Thymus (tissue), 14 donors: ENCODE data around the gene RNF208. TPM values are rescaled to one million over a fixed set of nuclear protein-coding genes. Genes with fewer than 3 reads are reported as not detected.

Experiments
- DNase-seq, 9 donors: peaks; one replicate each; pipeline ENCODE4 v3.0.0-alpha.2; 2013; ENCODE audit warnings: low spot score in 9 of 9, low read depth in 6 of 9, missing footprints in 1 of 9
- H3K27ac ChIP-seq, 2 donors: one replicate each; pipeline ENCODE4 v1.5.1; 2013; ENCODE audit warnings: control low read depth in 1 of 2, low read depth in 1 of 2, low read length in 1 of 2, mild to moderate bottlenecking in 1 of 2, moderate library complexity in 1 of 2
- H3K27me3 ChIP-seq, 2 donors: one replicate each; pipeline ENCODE4 v1.5.1; 2013; ENCODE audit warnings: low read length in 1 of 2; ENCODE audit not compliant: control insufficient read depth in 2 of 2, insufficient read depth in 1 of 2
- H3K36me3 ChIP-seq, 2 donors: one replicate each; pipeline ENCODE4 v1.5.1; 2013; ENCODE audit warnings: low read length in 1 of 2, mild to moderate bottlenecking in 1 of 2, moderate library complexity in 1 of 2; ENCODE audit not compliant: control insufficient read depth in 2 of 2, insufficient read depth in 2 of 2
- H3K4me1 ChIP-seq, 2 donors: one replicate each; pipeline ENCODE4 v1.5.1; 2013; ENCODE audit warnings: low read length in 2 of 2; ENCODE audit not compliant: control insufficient read depth in 2 of 2, insufficient read depth in 2 of 2
- H3K4me3 ChIP-seq, 2 donors: one replicate each; pipeline ENCODE4 v1.5.1; 2013; ENCODE audit warnings: low read length in 2 of 2, control low read depth in 1 of 2, mild to moderate bottlenecking in 1 of 2
- H3K9me3 ChIP-seq, 2 donors: one replicate each; pipeline ENCODE4 v1.5.1; 2013; ENCODE audit warnings: low read length in 1 of 2, mild to moderate bottlenecking in 1 of 2; ENCODE audit not compliant: control insufficient read depth in 2 of 2, insufficient read depth in 1 of 2
- WGBS: extraction: QIAGEN DNeasy Blood & Tissue Kit; methylation state at CpG from one replicate; pipeline ENCODE4 v1.1.7; 2013; 5-methylcytosine and 5-hydroxymethylcytosine counted together
- long read RNA-seq, 10 donors: transcript quantifications; one replicate each; lab custom pipeline, GENCODE V29; 2026
- polyA plus RNA-seq: library from polyadenylated mRNA; stranded (reverse); fragments of 200-250 nt; gene quantifications from one replicate; pipeline ENCODE4 v1.2.3, GENCODE V29; 2013
- total RNA-seq: library from RNA; stranded (reverse); fragments of 120-200 nt; gene quantifications from one replicate; pipeline ENCODE4 v1.2.4, GENCODE V29; 2013
- donor health status: healthy.

RNF208 gene, protein sequence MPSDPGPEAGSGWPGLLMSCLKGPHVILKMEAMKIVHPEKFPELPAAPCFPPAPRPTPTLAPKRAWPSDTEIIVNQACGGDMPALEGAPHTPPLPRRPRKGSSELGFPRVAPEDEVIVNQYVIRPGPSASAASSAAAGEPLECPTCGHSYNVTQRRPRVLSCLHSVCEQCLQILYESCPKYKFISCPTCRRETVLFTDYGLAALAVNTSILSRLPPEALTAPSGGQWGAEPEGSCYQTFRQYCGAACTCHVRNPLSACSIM
- 0.09 TPM for total RNA-seq
- polyA plus RNA-seq = 5.3 TPM
- long read RNA-seq, donor 1 = 0 reads
- long read RNA-seq, donor 2 = 0 reads
- long read RNA-seq, donor 3, partial matches to known transcripts = 0 of 2 reads
- long read RNA-seq, donor 3, other reads (novel, unspliced or antisense) = 0 of 2 reads
- long read RNA-seq, donor 4, partial matches to known transcripts = 0 of 1 reads
- long read RNA-seq, donor 4, other reads (novel, unspliced or antisense) = 0 of 1 reads
- long read RNA-seq, donor 5, partial matches to known transcripts = 0 of 3 reads
- long read RNA-seq, donor 5, other reads (novel, unspliced or antisense) = 0 of 3 reads
- long read RNA-seq, donor 6 = 0 reads
- long read RNA-seq, donor 7, partial matches to known transcripts = 0 of 1 reads
- long read RNA-seq, donor 7, other reads (novel, unspliced or antisense) = 0 of 1 reads
- long read RNA-seq, donor 8, partial matches to known transcripts = 0 of 1 reads
- long read RNA-seq, donor 8, other reads (novel, unspliced or antisense) = 0 of 1 reads
- long read RNA-seq, donor 9 = 0 reads
- long read RNA-seq, donor 10 = 0 reads

DNA sequence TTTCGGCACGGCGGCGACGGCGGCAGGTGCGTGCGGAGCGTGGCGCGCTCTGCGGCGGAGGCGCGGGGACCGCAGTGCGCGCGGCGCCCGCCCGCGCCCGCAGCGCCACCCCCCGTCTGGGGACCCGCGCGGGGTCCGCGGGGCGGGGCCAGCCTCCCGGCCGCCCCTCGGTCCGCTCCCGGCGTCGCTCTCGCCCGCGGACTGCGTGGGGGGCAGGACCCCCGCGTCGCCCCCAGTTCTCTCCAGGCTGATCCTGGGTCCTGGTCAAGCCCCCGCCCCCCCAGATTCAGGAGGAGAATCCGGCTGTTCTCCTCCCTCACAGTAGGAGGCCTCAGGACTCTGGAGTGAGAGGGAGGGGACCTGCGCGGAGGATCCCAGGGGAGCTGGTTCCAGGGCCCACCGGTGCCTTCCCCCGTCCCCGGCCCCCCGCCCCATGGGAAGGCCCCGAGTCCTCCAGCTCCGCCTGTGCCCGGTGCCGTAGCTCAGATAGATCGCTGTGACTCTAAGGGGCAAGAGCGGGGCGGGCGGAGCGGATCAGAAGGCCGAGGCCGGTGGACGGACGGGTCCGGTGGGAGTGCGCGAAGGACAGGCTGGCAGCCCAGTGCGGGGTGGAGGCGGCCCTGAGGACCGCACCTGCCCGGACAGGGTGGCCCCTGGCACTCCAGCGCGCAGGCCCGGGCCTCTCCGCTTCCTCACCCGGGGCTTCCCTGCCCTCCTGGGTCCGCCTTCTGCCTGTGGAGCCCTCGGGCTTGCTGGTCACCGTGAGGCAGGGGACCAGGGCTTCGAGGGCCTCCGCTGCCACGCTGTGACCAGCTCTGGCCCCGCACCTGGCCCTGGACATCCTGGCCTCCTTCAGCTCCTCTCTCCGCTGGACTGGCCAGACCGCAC, at the start of gene RNF208:
RNF208 (minus strand) TSS at position 51 of the 888 bp plus-strand sequence. CDS start 1,028 bp downstream, outside the sequence.
- Histone ChIP-seq H3K4me3 (peak within 1 kb of the TSS; percentile 68 to 82), H3K4me1 (peaks cover 17% of the 10 kb centered on the region in 2 donors), H3K9me3 (no peaks in the 10 kb centered on the region), H3K27me3 (peaks cover 23 to 52% of the 10 kb centered on the region in 2 donors), H3K36me3 (peaks cover 0 to under 1% of the 10 kb centered on the region in 2 donors), H3K27ac (peak within 1 kb of the TSS; percentile 43 to 92)
- 4% methylated on average over 88 of the region's 88 CpGs for WGBS
- DNase-seq = no peak

DNA sequence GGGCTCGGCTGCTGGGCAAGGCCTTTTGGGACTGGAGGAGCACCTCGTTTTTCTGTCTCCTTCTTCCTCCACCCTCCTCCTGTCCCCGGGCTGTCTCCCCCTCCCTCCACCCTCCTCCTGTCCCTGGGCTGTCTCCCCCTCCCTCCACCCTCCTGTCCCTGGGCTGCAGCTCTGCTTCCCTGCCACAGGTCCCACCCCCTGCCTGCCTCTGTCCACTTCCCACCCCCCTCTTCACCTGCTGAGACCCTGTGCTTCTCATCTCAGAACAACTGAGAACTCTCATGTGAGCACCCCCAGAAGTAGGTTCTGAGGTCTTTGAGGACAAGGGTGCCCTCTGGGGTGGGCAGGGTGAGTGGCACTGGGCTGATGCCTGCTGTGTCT, 49.6 kb upstream of the RNF208 start:
- peak overlapping the region in 1 of 2 donors; percentile 25 for H3K27ac ChIP-seq
- peaks cover 17 to 32% of the 10 kb centered on the region in 2 donors for H3K4me1 ChIP-seq
- H3K4me3 ChIP-seq = no peak overlapping the region
- peaks cover 26 to 65% of the 10 kb centered on the region in 2 donors for H3K27me3 ChIP-seq
- WGBS = 4% methylated on average over 3 of the region's 3 CpGs
- no peaks in the 10 kb centered on the region for H3K9me3 ChIP-seq
- DNase-seq = no peak
- peaks cover 35 to 57% of the 10 kb centered on the region in 2 donors for H3K36me3 ChIP-seq

DNA sequence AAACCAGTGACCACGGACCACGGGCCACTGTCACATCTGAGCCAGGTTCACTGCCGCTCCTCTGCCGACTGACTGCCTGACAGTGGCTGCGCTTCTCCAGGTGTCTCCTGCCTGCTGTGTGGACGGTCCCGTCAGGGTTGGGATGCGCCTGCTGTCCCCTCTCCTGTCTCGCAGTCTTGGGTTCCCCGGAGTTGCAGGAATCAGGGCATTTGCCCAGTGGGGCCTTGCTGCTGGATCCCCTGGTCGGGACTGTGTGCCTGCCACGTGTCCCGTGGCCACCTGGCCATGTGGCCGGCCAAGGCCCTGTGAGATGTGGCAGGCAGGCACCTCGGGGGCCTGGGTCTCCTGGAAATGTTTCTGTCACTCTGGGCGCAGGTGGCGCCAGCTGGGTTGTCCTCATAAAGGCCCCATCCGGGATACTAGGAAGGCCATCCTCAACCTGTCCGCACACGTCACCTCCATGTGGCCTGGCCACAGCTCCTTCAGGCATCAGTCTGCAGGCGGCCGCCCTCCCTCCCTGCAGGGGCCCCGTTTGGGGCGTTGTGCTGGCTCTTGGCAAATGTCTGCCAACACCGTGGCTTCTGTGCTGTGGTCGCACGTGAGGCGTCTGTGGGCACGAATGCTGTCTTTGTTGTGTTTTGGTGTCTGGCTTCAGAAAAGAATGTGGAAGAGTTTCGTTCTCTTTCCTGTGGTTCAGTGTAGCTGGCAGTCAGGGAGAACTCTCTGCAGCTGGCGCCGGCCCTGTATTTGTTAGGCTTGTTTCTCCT, 49.1 kb upstream of the RNF208 start:
- 44% methylated on average over 32 of the region's 32 CpGs for WGBS
- DNase-seq = peak in 7 of 9 donors; percentile 37 to 90 (median 73)
- H3K27ac ChIP-seq = peak overlapping the region in 1 of 2 donors; percentile 25

DNA sequence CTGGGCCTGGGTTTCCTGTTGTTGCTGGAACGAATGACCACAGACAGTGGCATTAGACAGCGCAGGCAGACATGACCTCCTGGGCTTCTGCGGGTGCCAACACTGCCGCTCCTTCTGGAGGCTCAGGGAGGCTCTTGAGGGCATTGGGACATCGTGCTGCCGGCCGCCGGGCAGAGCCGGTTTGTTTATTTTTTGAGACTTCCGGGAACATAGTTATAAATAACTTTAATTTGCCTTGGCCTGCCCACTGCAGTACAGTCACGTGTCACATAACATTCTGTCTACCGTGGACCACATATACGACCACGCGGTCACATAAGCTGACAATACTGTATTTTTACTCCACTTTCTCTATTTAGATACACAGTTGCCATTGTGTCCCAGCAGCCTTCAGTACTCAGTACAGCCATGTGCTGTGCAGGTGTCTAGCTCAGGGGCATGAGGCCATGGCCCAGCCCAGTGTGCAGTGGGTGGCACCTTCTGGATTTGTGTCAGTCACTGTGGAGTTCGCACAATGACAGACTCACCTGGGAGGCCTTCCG, 47.3 kb upstream of the RNF208 start:
- no peak for DNase-seq
- H3K4me1 ChIP-seq = peaks cover 17 to 28% of the 10 kb centered on the region in 2 donors
- peaks cover 15 to 48% of the 10 kb centered on the region in 2 donors for H3K27me3 ChIP-seq
- peaks cover 50 to 77% of the 10 kb centered on the region in 2 donors for H3K36me3 ChIP-seq
- no peak overlapping the region for H3K4me3 ChIP-seq
- no peaks in the 10 kb centered on the region for H3K9me3 ChIP-seq
- H3K27ac ChIP-seq = no peak overlapping the region
- 95% methylated on average over 17 of the region's 17 CpGs for WGBS

More for the DNA sequence above, 49.1 kb upstream of the RNF208 start:
- Histone ChIP-seq H3K4me3 (no peak overlapping the region), H3K27me3 (peaks cover 20 to 60% of the 10 kb centered on the region in 2 donors), H3K4me1 (peaks cover 17 to 28% of the 10 kb centered on the region in 2 donors), H3K9me3 (no peaks in the 10 kb centered on the region), H3K36me3 (peaks cover 41 to 62% of the 10 kb centered on the region in 2 donors)

DNA sequence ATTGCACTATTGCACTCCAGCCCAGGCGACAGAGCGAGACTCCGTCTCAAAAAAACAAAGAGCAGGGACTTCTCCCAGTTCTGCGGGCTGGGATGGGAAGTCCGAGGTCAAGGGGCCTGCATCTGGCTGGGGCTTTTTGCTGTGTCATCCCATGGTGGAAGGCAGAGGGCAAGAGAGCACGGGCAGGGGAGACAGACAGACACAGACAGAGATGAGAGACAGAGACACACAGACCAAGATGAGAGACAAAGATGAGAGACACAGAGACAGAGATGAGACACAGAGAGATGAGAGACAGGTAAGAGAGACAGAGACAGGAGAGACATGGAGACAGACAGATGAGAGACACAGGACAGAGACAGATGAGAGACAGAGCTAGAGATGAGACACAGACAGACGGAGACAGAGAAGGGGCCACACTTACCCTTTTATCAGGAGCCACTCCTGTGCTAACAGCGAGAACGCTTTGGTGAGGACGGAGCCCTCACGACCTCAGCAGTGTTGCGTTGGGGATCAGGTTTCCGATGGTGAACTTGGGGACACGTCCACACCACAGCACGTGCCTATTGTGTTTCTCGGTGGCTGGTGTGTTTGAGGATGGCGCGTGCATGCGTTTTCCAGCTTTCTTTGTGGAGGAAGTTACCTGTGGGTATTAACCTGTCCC, 46.6 kb upstream of the RNF208 start:
- H3K27me3 ChIP-seq = peaks cover 15 to 42% of the 10 kb centered on the region in 2 donors
- H3K4me3 ChIP-seq = no peak overlapping the region
- peaks cover 17 to 22% of the 10 kb centered on the region in 2 donors for H3K4me1 ChIP-seq
- WGBS = 88% methylated on average over 19 of the region's 19 CpGs
- H3K27ac ChIP-seq = no peak overlapping the region
- H3K36me3 ChIP-seq = peaks cover 53 to 79% of the 10 kb centered on the region in 2 donors
- no peaks in the 10 kb centered on the region for H3K9me3 ChIP-seq
- DNase-seq = no peak

DNA sequence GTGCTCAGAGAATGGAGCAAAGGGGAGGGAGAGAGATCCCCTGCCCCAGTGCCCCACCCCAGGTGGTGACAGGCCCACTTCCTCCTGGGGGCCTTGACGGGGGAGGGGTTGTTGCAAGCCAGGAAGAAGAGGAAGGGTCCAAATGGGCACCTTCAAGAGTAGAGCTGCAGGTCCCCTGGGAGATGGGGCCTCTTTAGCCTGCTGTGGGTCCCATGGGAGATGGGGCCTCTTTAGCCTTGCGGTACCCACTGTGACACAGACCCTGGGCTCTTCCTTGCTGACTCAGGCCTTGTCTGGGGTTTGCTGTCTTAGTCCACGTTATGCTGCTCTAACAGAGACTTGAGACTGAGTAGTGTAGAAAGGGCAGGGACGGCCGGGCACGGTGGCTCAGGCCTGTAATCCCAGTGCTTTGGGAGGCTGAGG, 45.9 kb upstream of the RNF208 start:
- Histone ChIP-seq H3K27ac (no peak overlapping the region), H3K4me3 (no peak overlapping the region), H3K4me1 (peaks cover 17 to 22% of the 10 kb centered on the region in 2 donors), H3K27me3 (peaks cover 12 to 38% of the 10 kb centered on the region in 2 donors), H3K9me3 (no peaks in the 10 kb centered on the region), H3K36me3 (peaks cover 50 to 80% of the 10 kb centered on the region in 2 donors)
- no peak for DNase-seq
- 97% methylated on average over 6 of the region's 6 CpGs for WGBS

DNA sequence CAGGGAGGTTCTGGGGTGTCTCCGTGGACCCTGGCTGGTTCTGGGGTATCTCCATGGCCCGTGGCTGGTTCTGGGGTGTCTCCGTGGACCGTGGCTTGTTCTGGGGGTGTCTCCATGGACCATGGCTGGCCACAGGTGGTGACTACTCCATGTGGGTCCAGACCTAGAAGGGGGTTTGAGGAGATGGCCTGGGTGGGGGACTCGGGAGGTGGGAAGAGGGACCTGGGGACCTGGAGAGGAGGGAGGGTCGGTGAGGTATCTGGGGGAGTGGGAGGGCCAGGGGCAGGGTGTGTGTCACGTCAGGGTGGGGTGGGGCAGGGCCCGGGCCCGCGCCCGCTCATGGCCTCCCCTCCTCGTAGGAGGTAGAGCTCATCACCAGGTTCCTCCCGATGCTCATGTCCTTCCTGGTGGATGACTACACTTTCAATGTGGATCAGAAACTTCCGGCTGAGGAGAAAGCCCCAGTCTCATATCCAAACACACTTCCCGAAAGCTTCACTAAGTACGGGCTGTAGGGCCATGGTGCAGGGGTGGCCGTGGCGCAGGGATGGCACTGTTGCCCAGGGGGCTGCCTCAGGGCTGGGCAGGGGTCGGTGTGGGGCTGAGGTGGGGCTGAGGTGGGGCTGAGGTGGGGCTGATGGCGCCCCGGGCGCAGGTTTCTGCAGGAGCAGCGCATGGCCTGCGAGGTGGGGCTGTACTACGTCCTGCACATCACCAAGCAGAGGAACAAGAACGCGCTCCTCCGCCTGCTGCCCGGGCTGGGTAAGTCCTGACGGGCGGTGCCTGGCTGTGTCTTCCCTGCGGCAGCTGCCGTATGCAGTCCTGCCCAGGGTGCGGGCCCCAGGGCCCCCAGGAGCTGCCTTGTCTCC, 44.8 kb upstream of the RNF208 start:
- DNase-seq = no peak
- 93% methylated on average over 34 of the region's 34 CpGs for WGBS
- peaks cover 11% of the 10 kb centered on the region in 2 donors for H3K4me1 ChIP-seq
- H3K4me3 ChIP-seq = no peak overlapping the region
- H3K9me3 ChIP-seq = no peaks in the 10 kb centered on the region
- H3K27me3 ChIP-seq = peaks cover 10 to 29% of the 10 kb centered on the region in 2 donors
- no peak overlapping the region for H3K27ac ChIP-seq
- H3K36me3 ChIP-seq = peaks cover 42 to 71% of the 10 kb centered on the region in 2 donors
